Panc1 (cell line): ENCODE data around the gene HCFC1.

Experiments
- POLR2AphosphoS5 ChIP-seq: IDR thresholded peaks from 2 replicates; pipeline ENCODE4 v1.6.1; 2012; ENCODE audit warnings: mild to moderate bottlenecking, low read depth, low read length, moderate library complexity
- SIN3A ChIP-seq: IDR thresholded peaks from 2 replicates; pipeline ENCODE4 v1.6.1; 2012; ENCODE audit warnings: low read depth, mild to moderate bottlenecking, low read length, moderate library complexity, borderline replicate concordance; ENCODE audit not compliant: insufficient read depth
- TCF7L2 ChIP-seq: IDR thresholded peaks from 2 replicates; pipeline ENCODE4 v1.6.1; 2011; ENCODE audit warnings: mild to moderate bottlenecking, low read depth, low read length, inconsistent platforms
- TF ChIP-seq, protein P1 (sequence below), 2 experiments: IDR thresholded peaks; 2 replicates each; pipeline ENCODE4 v1.6.1; 2011 to 2012; ENCODE audit warnings: low read depth in 2 of 2, control low read depth in 1 of 2, low read length in 1 of 2, mild to moderate bottlenecking in 1 of 2, moderate library complexity in 1 of 2; ENCODE audit not compliant: insufficient read depth in 1 of 2
- TF ChIP-seq, protein P2 (sequence below): fragments of 450-650 bp; IDR thresholded peaks from 2 replicates; pipeline ENCODE4 v1.5.1; 2017; ENCODE audit warnings: mild to moderate bottlenecking

DNA sequence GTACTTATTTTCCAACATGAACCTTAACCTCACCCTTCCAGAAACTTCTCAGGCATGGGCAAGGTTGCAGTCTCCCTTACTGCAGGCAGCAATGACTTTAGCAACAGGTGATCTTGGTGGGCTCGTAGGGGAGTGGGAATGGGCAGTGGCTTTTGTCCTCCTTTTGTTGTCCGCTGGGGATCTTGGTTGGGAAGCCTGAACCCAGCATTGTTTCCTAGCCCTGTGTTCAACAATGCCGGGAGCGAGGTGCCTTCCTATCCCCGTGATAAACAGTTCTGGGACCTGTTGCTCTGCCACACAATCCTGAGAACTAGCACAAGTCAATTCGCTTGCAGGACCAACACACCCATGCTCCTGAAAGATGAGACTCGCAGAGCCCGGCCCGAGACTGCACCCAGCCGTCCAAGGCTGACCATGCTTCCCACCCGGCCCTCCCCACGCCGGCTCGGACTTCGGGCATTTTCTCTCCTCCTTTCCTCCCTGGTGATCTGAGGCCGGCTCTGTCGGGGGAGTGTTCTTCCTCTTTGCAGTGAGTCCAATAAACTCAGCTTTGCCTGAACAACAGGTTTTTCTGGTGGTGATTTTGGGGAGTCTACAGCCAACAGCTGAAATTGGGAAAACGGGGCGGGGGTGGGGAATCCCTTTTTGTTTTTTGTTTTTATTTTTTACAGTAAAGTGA, 27.9 kb upstream of the HCFC1 start:
- TF ChIP-seq, protein P1, sequence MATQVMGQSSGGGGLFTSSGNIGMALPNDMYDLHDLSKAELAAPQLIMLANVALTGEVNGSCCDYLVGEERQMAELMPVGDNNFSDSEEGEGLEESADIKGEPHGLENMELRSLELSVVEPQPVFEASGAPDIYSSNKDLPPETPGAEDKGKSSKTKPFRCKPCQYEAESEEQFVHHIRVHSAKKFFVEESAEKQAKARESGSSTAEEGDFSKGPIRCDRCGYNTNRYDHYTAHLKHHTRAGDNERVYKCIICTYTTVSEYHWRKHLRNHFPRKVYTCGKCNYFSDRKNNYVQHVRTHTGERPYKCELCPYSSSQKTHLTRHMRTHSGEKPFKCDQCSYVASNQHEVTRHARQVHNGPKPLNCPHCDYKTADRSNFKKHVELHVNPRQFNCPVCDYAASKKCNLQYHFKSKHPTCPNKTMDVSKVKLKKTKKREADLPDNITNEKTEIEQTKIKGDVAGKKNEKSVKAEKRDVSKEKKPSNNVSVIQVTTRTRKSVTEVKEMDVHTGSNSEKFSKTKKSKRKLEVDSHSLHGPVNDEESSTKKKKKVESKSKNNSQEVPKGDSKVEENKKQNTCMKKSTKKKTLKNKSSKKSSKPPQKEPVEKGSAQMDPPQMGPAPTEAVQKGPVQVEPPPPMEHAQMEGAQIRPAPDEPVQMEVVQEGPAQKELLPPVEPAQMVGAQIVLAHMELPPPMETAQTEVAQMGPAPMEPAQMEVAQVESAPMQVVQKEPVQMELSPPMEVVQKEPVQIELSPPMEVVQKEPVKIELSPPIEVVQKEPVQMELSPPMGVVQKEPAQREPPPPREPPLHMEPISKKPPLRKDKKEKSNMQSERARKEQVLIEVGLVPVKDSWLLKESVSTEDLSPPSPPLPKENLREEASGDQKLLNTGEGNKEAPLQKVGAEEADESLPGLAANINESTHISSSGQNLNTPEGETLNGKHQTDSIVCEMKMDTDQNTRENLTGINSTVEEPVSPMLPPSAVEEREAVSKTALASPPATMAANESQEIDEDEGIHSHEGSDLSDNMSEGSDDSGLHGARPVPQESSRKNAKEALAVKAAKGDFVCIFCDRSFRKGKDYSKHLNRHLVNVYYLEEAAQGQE (IDR thresholded peaks at IDR 0.05; ENCODE audit: insufficient read depth in 1 of 2, low read depth in 2 of 2, low read length in 1 of 2), result no peak
- TF ChIP-seq, protein P2, sequence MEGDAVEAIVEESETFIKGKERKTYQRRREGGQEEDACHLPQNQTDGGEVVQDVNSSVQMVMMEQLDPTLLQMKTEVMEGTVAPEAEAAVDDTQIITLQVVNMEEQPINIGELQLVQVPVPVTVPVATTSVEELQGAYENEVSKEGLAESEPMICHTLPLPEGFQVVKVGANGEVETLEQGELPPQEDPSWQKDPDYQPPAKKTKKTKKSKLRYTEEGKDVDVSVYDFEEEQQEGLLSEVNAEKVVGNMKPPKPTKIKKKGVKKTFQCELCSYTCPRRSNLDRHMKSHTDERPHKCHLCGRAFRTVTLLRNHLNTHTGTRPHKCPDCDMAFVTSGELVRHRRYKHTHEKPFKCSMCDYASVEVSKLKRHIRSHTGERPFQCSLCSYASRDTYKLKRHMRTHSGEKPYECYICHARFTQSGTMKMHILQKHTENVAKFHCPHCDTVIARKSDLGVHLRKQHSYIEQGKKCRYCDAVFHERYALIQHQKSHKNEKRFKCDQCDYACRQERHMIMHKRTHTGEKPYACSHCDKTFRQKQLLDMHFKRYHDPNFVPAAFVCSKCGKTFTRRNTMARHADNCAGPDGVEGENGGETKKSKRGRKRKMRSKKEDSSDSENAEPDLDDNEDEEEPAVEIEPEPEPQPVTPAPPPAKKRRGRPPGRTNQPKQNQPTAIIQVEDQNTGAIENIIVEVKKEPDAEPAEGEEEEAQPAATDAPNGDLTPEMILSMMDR, result no peak
- TF ChIP-seq POLR2AphosphoS5 (no peak), TCF7L2 (no peak), SIN3A (no peak)
